K562 treated with DMSO at 1 percent for 24 hours (cell line): ENCODE results near the gene NOSTRIN. TPM values are rescaled to one million over a fixed set of nuclear protein-coding genes. Genes with fewer than 3 reads are reported as not detected.

Source experiments
- total RNA-seq: library from RNA; unstranded; fragments of 300-600 nt; gene quantifications from 2 replicates; pipeline ENCODE4 v1.2.3, GENCODE V29; 2022; ENCODE audit warnings: low read depth; ENCODE audit not compliant: insufficient read depth

Gene NOSTRIN, protein sequence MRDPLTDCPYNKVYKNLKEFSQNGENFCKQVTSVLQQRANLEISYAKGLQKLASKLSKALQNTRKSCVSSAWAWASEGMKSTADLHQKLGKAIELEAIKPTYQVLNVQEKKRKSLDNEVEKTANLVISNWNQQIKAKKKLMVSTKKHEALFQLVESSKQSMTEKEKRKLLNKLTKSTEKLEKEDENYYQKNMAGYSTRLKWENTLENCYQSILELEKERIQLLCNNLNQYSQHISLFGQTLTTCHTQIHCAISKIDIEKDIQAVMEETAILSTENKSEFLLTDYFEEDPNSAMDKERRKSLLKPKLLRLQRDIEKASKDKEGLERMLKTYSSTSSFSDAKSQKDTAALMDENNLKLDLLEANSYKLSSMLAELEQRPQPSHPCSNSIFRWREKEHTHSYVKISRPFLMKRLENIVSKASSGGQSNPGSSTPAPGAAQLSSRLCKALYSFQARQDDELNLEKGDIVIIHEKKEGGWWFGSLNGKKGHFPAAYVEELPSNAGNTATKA
- total RNA-seq, result 8.3 and 11.2 TPM in 2 replicates

DNA sequence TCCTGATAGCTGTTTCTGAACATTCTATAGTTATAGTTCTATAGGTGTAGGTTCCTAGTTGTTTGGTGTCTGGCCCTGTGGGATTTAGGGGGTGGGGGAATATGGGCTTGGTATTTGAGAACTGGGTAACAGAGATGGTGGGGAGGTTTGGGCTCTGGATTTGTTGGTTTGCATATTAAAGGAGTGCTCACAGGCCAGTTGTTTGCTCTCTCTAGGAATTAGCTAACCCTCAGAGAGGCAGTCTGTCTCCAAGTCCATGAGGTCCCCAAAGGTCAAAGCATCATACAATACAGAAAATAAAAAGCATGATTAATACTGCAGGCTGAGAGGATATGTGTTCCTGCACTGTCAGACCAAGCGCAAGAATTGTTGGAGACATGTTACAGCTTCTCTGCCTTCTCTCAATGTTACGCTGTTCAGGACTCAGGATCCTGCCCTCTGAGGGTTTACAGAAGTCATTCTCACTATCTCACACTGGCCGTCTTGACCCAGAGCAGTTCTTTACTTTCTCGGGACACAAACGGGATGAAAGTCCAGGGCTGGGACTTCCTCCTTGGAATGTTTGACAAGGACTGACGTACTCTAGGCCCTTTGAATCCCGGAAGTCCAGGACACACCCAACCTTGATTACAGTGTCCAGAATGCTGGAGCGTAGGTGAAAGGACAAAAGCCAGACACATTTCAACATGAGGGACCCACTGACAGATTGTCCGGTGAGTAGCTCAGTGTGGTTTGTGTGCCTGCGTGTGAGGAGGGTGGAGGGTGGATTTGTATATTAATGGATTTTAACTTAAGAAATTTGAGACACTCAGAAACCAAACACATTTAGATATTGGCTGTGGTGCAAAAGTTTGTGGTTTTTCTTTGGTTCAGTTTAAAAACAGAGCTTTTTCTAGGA is at the start of gene NOSTRIN:
NOSTRIN (plus strand) TSS at position 677 of the 898 bp plus-strand sequence; CDS start at position 687, 10 bp downstream.

GRCh38 chr2:168890006-168890782 is 87.8 kb downstream of the NOSTRIN start, which contains the start of gene SPC25:
TSS of gene SPC25 (minus strand) at chr2:168890430. CDS start at chr2:168889519, 911 bp downstream.

DNA sequence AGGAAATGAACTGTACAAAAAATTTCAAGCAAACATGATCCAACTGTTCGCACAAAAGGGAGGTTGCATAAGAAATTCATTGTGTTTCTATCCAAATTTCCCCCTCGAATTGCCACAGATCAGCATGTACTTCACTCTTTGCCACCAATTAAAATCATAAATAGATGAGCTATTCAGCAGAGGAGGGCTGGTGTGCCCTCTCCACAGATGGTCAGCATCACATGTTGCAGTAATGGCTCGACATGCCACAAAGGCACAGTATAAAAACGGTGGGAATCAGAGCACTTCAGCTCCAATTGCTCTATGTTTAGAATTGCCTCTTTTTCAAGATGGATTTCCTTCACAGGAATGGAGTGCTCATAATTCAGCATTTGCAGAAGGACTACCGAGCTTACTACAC is 98.6 kb downstream of the NOSTRIN start, which contains the start of gene G6PC2:
G6PC2 (plus strand) TSS at position 289 of the 400 bp plus-strand sequence; CDS start at position 330, 41 bp downstream.

Other genes with a start within 250 kb of the NOSTRIN start
- gene SPC25, start 87.8 kb downstream of the NOSTRIN start, total RNA-seq, result 53.6 and 61.5 TPM in 2 replicates
- gene G6PC2, start 98.7 kb downstream of the NOSTRIN start, total RNA-seq, result not detected in 2 replicates
- gene ABCB11, start 228.7 kb downstream of the NOSTRIN start, total RNA-seq, result 0.20 and 0.27 TPM in 2 replicates